GM19328 (cell line): ENCODE results near the gene TDG.
"Not testable (repeated sequence)": the region's sequence is repeated elsewhere in the genome, so short reads cannot be mapped to it uniquely, and the experiment has no call there.

ENCODE experiments used
- ATAC-seq: cut with Tn5 transposase; IDR thresholded peaks from one replicate; pipeline ENCODE4 v1.9.1; 2021; ENCODE audit warnings: mild to moderate bottlenecking, moderate library complexity; ENCODE audit not compliant: unreplicated experiment

The TDG gene

DNA sequence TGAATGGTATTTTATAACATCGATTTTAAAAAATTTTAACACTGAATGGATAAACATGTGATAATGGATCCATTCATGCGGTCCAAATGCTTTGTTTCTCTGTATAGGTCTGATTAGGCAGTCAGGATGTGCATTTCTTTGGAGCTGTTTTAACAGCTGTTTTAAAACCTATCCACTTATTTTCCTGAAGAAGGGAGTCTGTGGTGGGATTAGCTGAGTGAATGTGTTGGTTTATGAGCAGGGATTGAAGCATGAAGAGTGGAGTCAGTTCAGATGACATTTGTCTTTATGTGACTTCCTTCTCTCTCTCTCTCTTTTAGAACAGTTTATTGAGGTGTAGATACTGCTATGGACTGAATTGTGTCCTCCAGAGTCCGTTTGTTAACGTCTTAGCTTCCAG is 46.7 kb downstream of the TDG start:
- no peak for ATAC-seq

DNA sequence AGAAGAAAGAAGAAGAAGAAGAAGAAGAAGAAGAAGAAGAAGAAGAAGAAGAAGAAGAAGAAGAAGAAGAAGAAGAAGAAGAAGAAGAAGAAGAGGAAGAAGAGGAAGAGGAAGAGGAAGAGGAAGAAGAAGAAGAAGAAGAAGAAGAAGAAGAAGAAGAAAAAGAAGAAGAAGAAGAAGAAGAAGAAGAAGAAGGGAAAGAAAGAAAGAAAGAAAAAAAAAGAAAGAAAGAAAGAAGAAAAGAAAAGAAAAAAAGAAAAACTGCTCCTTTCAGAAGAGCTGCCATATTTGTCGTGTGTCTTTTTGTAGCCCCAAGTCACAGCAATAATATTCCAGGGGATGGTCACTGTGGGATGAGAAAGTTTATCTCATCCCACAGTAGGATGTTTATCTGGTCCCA is 56.2 kb downstream of the TDG start:
- ATAC-seq, result not testable (repeated sequence)

DNA sequence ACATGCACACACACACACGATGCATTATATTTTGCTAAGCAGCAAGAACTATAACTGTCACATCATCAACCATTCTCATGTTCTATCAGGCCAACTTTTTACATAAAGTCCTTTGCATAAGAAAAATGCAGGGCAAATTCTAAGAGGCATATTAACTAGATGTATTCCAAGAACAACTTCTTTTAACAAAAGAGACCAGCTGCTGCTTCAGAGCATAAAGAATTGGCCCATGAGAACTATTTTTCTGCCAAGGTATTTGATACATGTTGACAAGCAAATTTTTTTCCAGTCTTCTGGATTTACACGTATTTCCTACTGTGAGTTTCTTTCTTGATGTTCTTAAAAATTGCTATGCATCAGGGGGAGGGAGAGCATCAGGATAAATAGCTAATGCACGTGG is 57.1 kb downstream of the TDG start:
- ATAC-seq, result no peak

DNA sequence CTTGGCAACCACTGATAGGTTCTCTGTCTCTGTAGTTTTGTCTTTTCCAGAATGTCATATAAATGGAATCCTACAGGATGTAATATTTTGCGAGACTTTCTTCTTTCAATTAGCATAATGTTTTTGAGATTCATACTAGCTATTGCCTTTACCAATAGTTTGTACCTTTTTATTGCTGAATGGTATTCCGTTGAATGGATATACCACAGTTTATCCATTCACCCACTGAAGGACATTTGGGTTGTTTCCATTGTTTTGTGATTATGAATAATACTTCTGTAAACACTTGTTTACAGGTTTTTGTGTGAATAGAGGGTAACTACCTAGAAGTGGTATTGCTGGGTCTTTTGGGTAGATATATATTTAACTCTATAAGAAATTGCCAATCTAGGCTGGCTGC is 58.0 kb downstream of the TDG start:
- no peak for ATAC-seq

DNA sequence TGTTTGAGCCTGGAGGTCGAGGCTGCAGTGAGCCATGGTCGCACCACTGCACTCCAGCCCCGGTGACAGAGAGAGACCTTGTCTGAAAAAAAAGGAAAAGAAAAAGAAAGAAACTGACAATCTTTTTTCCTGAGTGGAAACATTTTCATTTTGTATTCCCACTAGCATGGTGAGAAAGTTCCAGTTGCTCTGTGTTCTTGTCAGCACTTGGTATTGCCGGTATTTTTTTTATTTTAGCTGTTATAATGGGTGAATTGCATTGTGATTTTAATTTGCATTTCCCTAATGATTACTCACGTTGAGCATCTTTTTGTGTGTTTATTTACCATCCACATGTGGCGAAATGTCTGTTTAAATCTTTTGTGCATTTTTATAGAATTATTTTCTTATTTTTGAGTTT is 58.7 kb downstream of the TDG start:
- ATAC-seq, result no peak

DNA sequence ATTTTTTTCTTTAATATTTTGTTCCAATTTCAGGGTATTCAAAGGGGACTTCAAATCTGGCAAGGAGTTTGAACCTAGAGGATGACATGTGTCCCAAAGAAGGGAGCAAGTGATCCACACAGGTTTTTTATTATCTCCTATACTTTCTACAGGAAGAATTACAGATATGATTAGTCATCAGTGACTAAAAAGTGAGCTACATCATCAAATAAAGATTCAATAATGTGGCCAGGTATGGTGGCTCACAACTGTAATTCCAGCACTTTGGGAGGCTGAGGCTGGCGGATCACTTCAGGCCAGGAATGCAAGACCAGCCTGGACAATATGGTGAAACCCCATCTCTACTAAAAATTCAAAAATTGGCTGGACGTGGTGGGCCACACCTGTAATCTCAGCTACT is 60.1 kb downstream of the TDG start:
- no peak for ATAC-seq

DNA sequence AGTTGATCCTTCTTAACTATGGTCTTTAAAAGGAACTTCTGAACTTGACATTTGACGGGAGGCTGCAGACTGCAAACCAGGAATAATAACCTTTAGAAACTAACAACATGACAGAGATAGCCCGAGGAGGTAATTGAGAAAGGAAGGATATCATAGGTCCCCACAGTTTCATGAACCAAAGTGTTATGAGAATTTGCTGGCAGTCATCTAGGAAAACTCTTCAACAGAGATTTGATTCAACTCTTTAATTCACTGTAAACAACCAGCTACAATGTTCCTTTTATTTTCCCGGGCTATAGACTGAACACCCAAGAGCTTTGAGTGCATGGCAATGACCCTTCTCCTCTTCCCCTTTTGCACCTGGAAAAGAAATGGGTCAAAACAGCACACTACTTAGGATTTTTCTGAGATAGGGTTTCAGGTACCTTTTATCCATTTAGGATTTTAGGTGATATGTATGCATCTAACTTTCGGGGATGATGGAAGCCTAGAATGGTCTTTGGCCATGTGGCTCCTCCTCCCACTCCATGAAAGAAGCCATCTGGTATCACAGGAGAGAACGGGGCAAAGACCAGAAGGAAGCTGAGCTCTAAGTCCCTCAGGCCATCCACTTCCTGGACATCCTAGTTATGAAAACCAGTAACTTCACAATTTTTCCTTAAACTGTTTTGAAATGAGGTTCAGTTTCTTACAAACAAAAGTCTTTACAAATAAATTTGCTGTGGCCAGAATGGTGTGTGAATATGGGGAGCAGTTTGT is 61.3 kb downstream of the TDG start:
- ATAC-seq, result no peak

DNA sequence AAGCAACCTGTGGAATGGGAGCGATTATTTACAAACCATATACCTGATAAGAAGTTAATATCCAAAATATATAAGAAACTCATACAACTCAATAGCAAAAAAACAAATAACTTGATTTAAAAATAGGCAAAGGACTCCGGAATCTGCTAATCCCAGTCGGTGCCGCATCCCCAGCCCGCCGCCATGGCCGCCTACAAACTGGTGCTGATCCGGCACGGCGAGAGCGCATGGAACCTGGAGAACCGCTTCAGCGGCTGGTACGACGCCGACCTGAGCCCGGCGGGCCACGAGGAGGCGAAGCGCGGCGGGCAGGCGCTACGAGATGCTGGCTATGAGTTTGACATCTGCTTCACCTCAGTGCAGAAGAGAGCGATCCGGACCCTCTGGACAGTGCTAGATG is 64.9 kb downstream of the TDG start:
- ATAC-seq, result not testable (repeated sequence)

DNA sequence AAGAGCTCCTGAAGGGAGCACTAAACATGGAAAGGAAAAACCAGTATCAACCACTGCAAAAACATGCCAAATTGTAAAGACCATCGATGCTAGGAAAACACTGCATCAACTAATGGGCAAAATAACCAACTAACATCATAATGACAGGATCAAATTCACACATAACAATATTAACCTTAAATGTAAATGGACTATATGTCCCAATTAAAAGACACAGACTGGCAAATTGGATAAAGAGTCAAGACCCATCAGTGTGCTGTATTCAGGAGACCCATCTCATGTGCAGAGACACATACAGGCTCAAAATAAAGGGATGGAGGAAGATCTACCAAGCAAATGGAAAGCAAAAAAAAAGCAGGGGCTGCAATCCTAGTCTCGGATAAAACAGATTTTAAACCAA is 70.5 kb downstream of the TDG start:
- not testable (repeated sequence) for ATAC-seq
